Measurements from ENCODE around the gene SRP14. TPM values are rescaled to one million over a fixed set of nuclear protein-coding genes. Genes with fewer than 3 reads are reported as not detected.

SRP14 gene
- total RNA-seq, 1 donor from 2014 or later: 235 TPM

- no peak overlapping the region for H3K27ac Mint-ChIP-seq (ENCODE audit: unreplicated experiment)
- TF ChIP-seq CTCF (IDR thresholded peaks at IDR 0.05; ENCODE audit: unreplicated experiment): no peak
- H3K9me3 Mint-ChIP-seq (ENCODE audit: unreplicated experiment): no peaks in the 10 kb centered on the region
- no peak for DNase-seq (ENCODE audit: low spot score)
- H3K27me3 Mint-ChIP-seq (ENCODE audit: unreplicated experiment): no peaks in the 10 kb centered on the region
- peaks cover 11% of the 10 kb centered on the region for H3K36me3 Mint-ChIP-seq (ENCODE audit: low read depth, unreplicated experiment)
- H3K4me3 Mint-ChIP-seq (ENCODE audit: unreplicated experiment): peak overlapping the region; percentile 5
- peaks cover 24% of the 10 kb centered on the region for H3K4me1 Mint-ChIP-seq (ENCODE audit: unreplicated experiment)
Measured at GRCh38 chr15:40053079-40053830, 14.3 kb upstream of the SRP14 start.

- no peak for TF ChIP-seq CTCF (IDR thresholded peaks at IDR 0.05; ENCODE audit: unreplicated experiment)
- Mint-ChIP-seq H3K27me3 (ENCODE audit: unreplicated experiment) (no peaks in the 10 kb centered on the region), H3K27ac (ENCODE audit: unreplicated experiment) (no peak overlapping the region), H3K4me3 (ENCODE audit: unreplicated experiment) (no peak overlapping the region), H3K36me3 (ENCODE audit: low read depth, unreplicated experiment) (peaks cover 11% of the 10 kb centered on the region), H3K9me3 (ENCODE audit: unreplicated experiment) (no peaks in the 10 kb centered on the region), H3K4me1 (ENCODE audit: unreplicated experiment) (peaks cover 30% of the 10 kb centered on the region)
- DNase-seq (ENCODE audit: low spot score): no peak
Measured at GRCh38 chr15:40052604-40053003, 13.6 kb upstream of the SRP14 start.

- H3K27ac Mint-ChIP-seq (ENCODE audit: unreplicated experiment): no peak overlapping the region
- no peak for DNase-seq (ENCODE audit: low spot score)
- H3K36me3 Mint-ChIP-seq (ENCODE audit: low read depth, unreplicated experiment): peaks cover 11% of the 10 kb centered on the region
- H3K9me3 Mint-ChIP-seq (ENCODE audit: unreplicated experiment): no peaks in the 10 kb centered on the region
- H3K27me3 Mint-ChIP-seq (ENCODE audit: unreplicated experiment): peaks cover under 1% of the 10 kb centered on the region
- no peak overlapping the region for H3K4me3 Mint-ChIP-seq (ENCODE audit: unreplicated experiment)
- no peak for TF ChIP-seq CTCF (IDR thresholded peaks at IDR 0.05; ENCODE audit: unreplicated experiment)
- H3K4me1 Mint-ChIP-seq (ENCODE audit: unreplicated experiment): peaks cover 32% of the 10 kb centered on the region
Measured at GRCh38 chr15:40051616-40052415, 12.8 kb upstream of the SRP14 start.

GRCh38 chr15:40050788-40051470 lies 11.9 kb upstream of the SRP14 start:
- TF ChIP-seq CTCF (IDR thresholded peaks at IDR 0.05; ENCODE audit: unreplicated experiment): no peak
- no peaks in the 10 kb centered on the region for H3K9me3 Mint-ChIP-seq (ENCODE audit: unreplicated experiment)
- H3K4me3 Mint-ChIP-seq (ENCODE audit: unreplicated experiment): no peak overlapping the region
- H3K36me3 Mint-ChIP-seq (ENCODE audit: low read depth, unreplicated experiment): peaks cover 11% of the 10 kb centered on the region
- no peak for DNase-seq (ENCODE audit: low spot score)
- H3K27me3 Mint-ChIP-seq (ENCODE audit: unreplicated experiment): peaks cover 3% of the 10 kb centered on the region
- no peak overlapping the region for H3K27ac Mint-ChIP-seq (ENCODE audit: unreplicated experiment)
- H3K4me1 Mint-ChIP-seq (ENCODE audit: unreplicated experiment): peaks cover 38% of the 10 kb centered on the region
